Measurements from ENCODE around the gene RAB14. TPM values are rescaled to one million over a fixed set of nuclear protein-coding genes. Genes with fewer than 3 reads are reported as not detected.
A peak's percentile ranks its signal among the peaks of the same experiment; 100 is the strongest.

Gene RAB14
- total RNA-seq, 1 donor: 30.0 TPM

GRCh38 chr9:121232251-121232650, 30.6 kb upstream of the RAB14 start:
- H3K9me3 ChIP-seq (ENCODE audit: low read depth, low read length): no peaks in the 10 kb centered on the region
- H3K27me3 ChIP-seq (ENCODE audit: insufficient read depth, low read length): no peaks in the 10 kb centered on the region
- no peaks in the 10 kb centered on the region for H3K79me2 ChIP-seq (ENCODE audit: insufficient read depth, low read length)
- DNase-seq (ENCODE audit: insufficient read length, low spot score, missing footprints): no peak
- no peaks in the 10 kb centered on the region for H3K36me3 ChIP-seq (ENCODE audit: insufficient read depth, low read length)
- H3K27ac ChIP-seq (ENCODE audit: low read depth, low read length): no peak overlapping the region
- peaks cover 8% of the 10 kb centered on the region for H3K4me1 ChIP-seq (ENCODE audit: insufficient read depth, low read length)
- H4K20me1 ChIP-seq (ENCODE audit: insufficient read depth, low read length): no peaks in the 10 kb centered on the region
- TF ChIP-seq CTCF (IDR thresholded peaks at IDR 0.05; ENCODE audit: extremely low read depth, low read depth, low read length): no peak
- no peak overlapping the region for H2AFZ ChIP-seq (ENCODE audit: low read length)
- no peak overlapping the region for H3K4me3 ChIP-seq (ENCODE audit: insufficient read depth, low read length)
- H3K4me2 ChIP-seq (ENCODE audit: insufficient read depth, low read length): no peak overlapping the region

- no peak for TF ChIP-seq CTCF (IDR thresholded peaks at IDR 0.05; ENCODE audit: extremely low read depth, low read depth, low read length)
Measured at GRCh38 chr9:121230256-121230655, 28.6 kb upstream of the RAB14 start.

DNA sequence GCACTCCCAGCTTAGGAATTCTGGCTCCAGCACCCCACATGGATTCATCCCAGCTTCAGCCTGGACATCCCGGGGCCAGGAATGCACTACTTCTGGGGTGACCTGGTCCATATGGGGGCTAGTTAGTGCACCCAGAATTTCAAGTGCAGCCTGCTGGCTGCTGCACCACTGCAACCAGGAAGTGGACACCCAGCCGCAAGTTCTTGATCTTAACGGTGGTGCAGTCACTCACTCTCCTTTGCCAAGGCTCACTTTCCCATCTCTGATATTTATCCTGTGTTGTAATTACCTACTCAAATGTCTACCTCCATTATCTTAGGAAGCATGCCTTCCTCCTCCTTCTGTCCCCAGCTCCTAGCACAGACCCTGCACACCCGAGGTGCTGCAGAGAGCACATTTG, 26.2 kb upstream of the RAB14 start:
- Histone ChIP-seq H3K4me3 (ENCODE audit: insufficient read depth, low read length) (no peak overlapping the region), H2AFZ (ENCODE audit: low read length) (no peak overlapping the region), H3K27me3 (ENCODE audit: insufficient read depth, low read length) (no peaks in the 10 kb centered on the region), H4K20me1 (ENCODE audit: insufficient read depth, low read length) (no peaks in the 10 kb centered on the region), H3K36me3 (ENCODE audit: insufficient read depth, low read length) (no peaks in the 10 kb centered on the region), H3K4me2 (ENCODE audit: insufficient read depth, low read length) (no peak overlapping the region), H3K27ac (ENCODE audit: low read depth, low read length) (no peak overlapping the region), H3K4me1 (ENCODE audit: insufficient read depth, low read length) (peaks cover 3% of the 10 kb centered on the region), H3K9me3 (ENCODE audit: low read depth, low read length) (no peaks in the 10 kb centered on the region), H3K79me2 (ENCODE audit: insufficient read depth, low read length) (no peaks in the 10 kb centered on the region)
- no peak for DNase-seq (ENCODE audit: insufficient read length, low spot score, missing footprints)
- no peak for TF ChIP-seq CTCF (IDR thresholded peaks at IDR 0.05; ENCODE audit: extremely low read depth, low read depth, low read length)

More at GRCh38 chr9:121230256-121230655, 28.6 kb upstream of the RAB14 start:
- H3K36me3 ChIP-seq (ENCODE audit: insufficient read depth, low read length): no peaks in the 10 kb centered on the region
- no peak overlapping the region for H3K4me2 ChIP-seq (ENCODE audit: insufficient read depth, low read length)
- no peaks in the 10 kb centered on the region for H3K27me3 ChIP-seq (ENCODE audit: insufficient read depth, low read length)
- H4K20me1 ChIP-seq (ENCODE audit: insufficient read depth, low read length): no peaks in the 10 kb centered on the region
- no peak overlapping the region for H3K27ac ChIP-seq (ENCODE audit: low read depth, low read length)
- no peaks in the 10 kb centered on the region for H3K9me3 ChIP-seq (ENCODE audit: low read depth, low read length)
- no peak overlapping the region for H3K4me3 ChIP-seq (ENCODE audit: insufficient read depth, low read length)
- no peaks in the 10 kb centered on the region for H3K79me2 ChIP-seq (ENCODE audit: insufficient read depth, low read length)
- no peak for DNase-seq (ENCODE audit: insufficient read length, low spot score, missing footprints)
- H2AFZ ChIP-seq (ENCODE audit: low read length): no peak overlapping the region
- H3K4me1 ChIP-seq (ENCODE audit: insufficient read depth, low read length): peaks cover 12% of the 10 kb centered on the region

DNA sequence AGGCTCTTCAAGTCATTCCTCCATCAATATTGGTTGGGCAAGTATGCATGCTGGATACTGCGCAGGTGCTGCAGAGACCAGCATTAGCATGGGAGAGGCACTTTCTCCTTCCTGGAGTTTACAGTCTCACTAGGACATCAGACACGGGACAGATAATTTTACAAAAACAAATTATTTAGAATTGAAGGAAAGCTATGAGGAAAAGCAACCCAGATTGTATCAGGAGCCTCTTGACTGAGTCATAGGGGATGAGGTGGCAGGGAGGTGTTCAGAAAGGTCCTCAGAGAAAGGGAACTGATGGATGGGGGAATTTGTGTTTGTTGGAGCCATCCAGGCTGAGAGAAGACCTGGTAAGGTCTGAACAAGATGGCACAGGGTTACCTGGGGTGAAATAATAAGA, 24.5 kb upstream of the RAB14 start:
- Histone ChIP-seq H3K4me1 (ENCODE audit: insufficient read depth, low read length) (peaks cover 6% of the 10 kb centered on the region), H3K36me3 (ENCODE audit: insufficient read depth, low read length) (no peaks in the 10 kb centered on the region), H4K20me1 (ENCODE audit: insufficient read depth, low read length) (no peaks in the 10 kb centered on the region), H3K9me3 (ENCODE audit: low read depth, low read length) (no peaks in the 10 kb centered on the region), H3K79me2 (ENCODE audit: insufficient read depth, low read length) (no peaks in the 10 kb centered on the region), H3K27ac (ENCODE audit: low read depth, low read length) (no peak overlapping the region), H3K4me2 (ENCODE audit: insufficient read depth, low read length) (no peak overlapping the region), H3K27me3 (ENCODE audit: insufficient read depth, low read length) (no peaks in the 10 kb centered on the region), H3K4me3 (ENCODE audit: insufficient read depth, low read length) (no peak overlapping the region), H2AFZ (ENCODE audit: low read length) (no peak overlapping the region)
- peak; percentile 92 for DNase-seq (ENCODE audit: insufficient read length, low spot score, missing footprints)
- no peak for TF ChIP-seq CTCF (IDR thresholded peaks at IDR 0.05; ENCODE audit: extremely low read depth, low read depth, low read length)

Data from osteoblast (primary cell).